HCT116 (cell line): ENCODE measurements around the gene TNFRSF21. TPM values are rescaled to one million over a fixed set of nuclear protein-coding genes. Genes with fewer than 3 reads are reported as not detected.

Source experiments
- ATAC-seq: fragments of 200-7000 bp; cut with Tn5 transposase; 2 replicates; pipeline ENCODE4 v1.9.1; 2020; ENCODE audit warnings: mild to moderate bottlenecking, moderate library complexity
- BruUV-seq: library from RNA; stranded (reverse); fragments of 400-500 nt; replicated peaks from 2 replicates; lab custom pipeline; 2021; lab: Mats Ljungman, UMichigan
- CTCF ChIA-PET: fragments of 300-600 bp; sonication (Branson Sonifier 250); formaldehyde crosslinking; loops from one replicate; lab custom pipeline; 2021; ENCODE audit warnings: antibody characterized with exemption; lab: Charles Lee
- POLR2A ChIA-PET: fragments of 300-600, 350-600 bp; sonication (Branson Sonifier 250); formaldehyde crosslinking; loops from one replicate; lab custom pipeline; 2021; ENCODE audit warnings: antibody characterized with exemption; lab: Charles Lee
- RAD21 ChIA-PET, 2 experiments: fragments of 300-600 bp; sonication (Branson Sonifier 250); formaldehyde crosslinking; loops; one replicate each; lab custom pipeline; 2023; ENCODE audit warnings: low total read pairs in 2 of 2; ENCODE audit not compliant: uncharacterized antibody in 2 of 2, unreplicated experiment in 2 of 2, low non-redundant PET in 1 of 2; lab: Charles Lee
- DNase-seq: peaks from one replicate; pipeline ENCODE4 v3.0.0-alpha.2; 2010; ENCODE audit warnings: low read depth, low spot score
- H2AFZ ChIP-seq: fragments of 200-600 bp; shearing (Covaris generic), sonication (generic); 2 replicates; pipeline ENCODE4 v1.6.1; 2017; ENCODE audit warnings: low read depth, mixed run types, mixed read lengths, antibody characterized with exemption, low read length; ENCODE audit not compliant: poor library complexity, severe bottlenecking
- H3K27ac ChIP-seq: 2 replicates; pipeline ENCODE4 v1.5.1; 2012; ENCODE audit warnings: low read depth, low read length
- H3K27me3 ChIP-seq: fragments of 200-600 bp; sonication (generic); 2 replicates; pipeline ENCODE4 v1.6.1; 2016; ENCODE audit warnings: mixed run types, low read length, mixed read lengths; ENCODE audit not compliant: insufficient read depth
- H3K36me3 ChIP-seq, 2 experiments: fragments of 200-500 bp in 1 of 2; fragments of 200-600 bp in 1 of 2; sonication (Bioruptor generic) in 1 of 2; sonication (generic) in 1 of 2; 2 replicates each; pipeline versions ENCODE4 v1.5.1 to v1.6.1; 2014 to 2016; ENCODE audit warnings: low read length in 2 of 2, inconsistent platforms in 1 of 2, mixed read lengths in 1 of 2, mixed run types in 1 of 2; ENCODE audit not compliant: insufficient read depth in 2 of 2, control insufficient read depth in 1 of 2
- H3K4me1 ChIP-seq, 2 experiments: fragments of 200-600 bp in 1 of 2; sonication (generic) in 1 of 2; 2 replicates each; pipeline versions ENCODE4 v1.5.1 to v1.6.1; 2012 to 2017; ENCODE audit warnings: low read length in 2 of 2, inconsistent platforms in 1 of 2, mild to moderate bottlenecking in 1 of 2, mixed read lengths in 1 of 2, mixed run types in 1 of 2, moderate library complexity in 1 of 2; ENCODE audit not compliant: insufficient read depth in 2 of 2, control insufficient read depth in 1 of 2
- H3K4me2 ChIP-seq: fragments of 200-600 bp; sonication (generic); 2 replicates; pipeline ENCODE4 v1.6.1; 2017; ENCODE audit warnings: mixed run types, low read length, mixed read lengths
- H3K4me3 ChIP-seq, 2 experiments: fragments of 200-600 bp in 1 of 2; sonication (generic) in 1 of 2; replicated peaks in 1 of 2; 2 replicates each; pipeline ENCODE4 v1.5.1; 2011 to 2016; ENCODE audit warnings: low read length in 2 of 2, control low read depth in 1 of 2, low read depth in 1 of 2, mild to moderate bottlenecking in 1 of 2, mixed read lengths in 1 of 2, mixed run types in 1 of 2
- H3K79me2 ChIP-seq: fragments of 200-600 bp; sonication (generic); 2 replicates; pipeline ENCODE4 v1.6.1; 2017; ENCODE audit warnings: mild to moderate bottlenecking, mixed run types, low read length, moderate library complexity, mixed read lengths; ENCODE audit not compliant: insufficient read depth
- H3K9ac ChIP-seq: fragments of 200-600 bp; sonication (generic); 2 replicates; pipeline ENCODE4 v1.6.1; 2016; ENCODE audit warnings: low read length, mixed read lengths
- H3K9me2 ChIP-seq: fragments of 200-600 bp; sonication (generic), shearing (Covaris generic); 2 replicates; pipeline ENCODE4 v1.6.1; 2017; ENCODE audit warnings: mixed run types, mild to moderate bottlenecking, moderate library complexity; ENCODE audit not compliant: insufficient read depth
- H3K9me3 ChIP-seq, 2 experiments: fragments of 200-500 bp in 1 of 2; fragments of 200-600 bp in 1 of 2; sonication (Bioruptor generic) in 1 of 2; sonication (generic) in 1 of 2; 2 replicates each; pipeline ENCODE4 v1.6.1; 2014 to 2017; ENCODE audit warnings: low read length in 2 of 2, mixed read lengths in 2 of 2, inconsistent platforms in 1 of 2, low read depth in 1 of 2, mild to moderate bottlenecking in 1 of 2, mixed run types in 1 of 2, moderate library complexity in 1 of 2; ENCODE audit not compliant: control insufficient read depth in 1 of 2, insufficient read depth in 1 of 2
- H4K20me1 ChIP-seq: fragments of 200-600 bp; sonication (generic), shearing (Covaris generic); 2 replicates; pipeline ENCODE4 v1.6.1; 2017; ENCODE audit warnings: mixed run types, mild to moderate bottlenecking, moderate library complexity; ENCODE audit not compliant: insufficient read depth
- ATF3 ChIP-seq: IDR thresholded peaks from 2 replicates; pipeline ENCODE4 v1.6.1; 2012
- CEBPB ChIP-seq: IDR thresholded peaks from 2 replicates; pipeline ENCODE4 v1.6.1; 2012; ENCODE audit warnings: low read depth
- CTCF ChIP-seq, 3 experiments: fragments of 200-600 bp in 1 of 3; sonication (generic) in 1 of 3; IDR thresholded peaks in 2 of 3; conservative IDR thresholded peaks in 1 of 3; 2 replicates each; pipeline ENCODE4 v1.5.1; 2012 to 2017; ENCODE audit warnings: low read depth in 2 of 3, low read length in 2 of 3, antibody characterized with exemption in 1 of 3, borderline replicate concordance in 1 of 3, control low read depth in 1 of 3, mild to moderate bottlenecking in 1 of 3, mixed read lengths in 1 of 3, mixed run types in 1 of 3, moderate library complexity in 1 of 3; ENCODE audit not compliant: insufficient read depth in 1 of 3
- ELF1 ChIP-seq: IDR thresholded peaks from 2 replicates; pipeline ENCODE4 v1.6.1; 2012; ENCODE audit warnings: low read depth, borderline replicate concordance
- JUND ChIP-seq: IDR thresholded peaks from 2 replicates; pipeline ENCODE4 v1.6.1; 2012
- MAX ChIP-seq: IDR thresholded peaks from 2 replicates; pipeline ENCODE4 v1.6.1; 2012
- POLR2A ChIP-seq: IDR thresholded peaks from 2 replicates; pipeline ENCODE4 v1.7.0; 2011; ENCODE audit warnings: borderline replicate concordance; ENCODE audit not compliant: insufficient read depth, insufficient read length; ENCODE audit errors: extremely low read depth
- POLR2AphosphoS5 ChIP-seq: IDR thresholded peaks from 2 replicates; pipeline ENCODE4 v1.6.1; 2011; ENCODE audit warnings: mild to moderate bottlenecking, low read depth, low read length, moderate library complexity
- REST ChIP-seq: IDR thresholded peaks from 2 replicates; pipeline ENCODE4 v1.6.1; 2012; ENCODE audit warnings: low read depth
- SIN3A ChIP-seq: IDR thresholded peaks from 2 replicates; pipeline ENCODE4 v1.6.1; 2012; ENCODE audit warnings: low read depth
- SP1 ChIP-seq: IDR thresholded peaks from 2 replicates; pipeline ENCODE4 v1.6.1; 2012; ENCODE audit warnings: low read depth
- SRF ChIP-seq: IDR thresholded peaks from 2 replicates; pipeline ENCODE4 v1.6.1; 2012; ENCODE audit warnings: low read depth
- YY1 ChIP-seq: IDR thresholded peaks from 2 replicates; pipeline ENCODE4 v1.6.1; 2011; ENCODE audit warnings: low read length, low read depth, moderate library complexity, mild to moderate bottlenecking; ENCODE audit not compliant: insufficient replicate concordance; ENCODE audit errors: extremely low read depth
- ZBTB33 ChIP-seq: IDR thresholded peaks from 2 replicates; pipeline ENCODE4 v1.6.1; 2011; ENCODE audit warnings: mild to moderate bottlenecking, low read length, moderate library complexity; ENCODE audit not compliant: insufficient replicate concordance; ENCODE audit errors: extremely low read depth
- ZFX ChIP-seq: fragments of 450-650 bp; IDR thresholded peaks from 2 replicates; pipeline ENCODE4 v1.6.1; 2017
- intact Hi-C: fragments of 100-400 bp; cut with micrococcal nuclease; formaldehyde crosslinking; loops from 2 replicates; pipeline ENCODE4 v1.10.0; 2022
- total RNA-seq: library from RNA; stranded (reverse); gene quantifications from one replicate; pipeline ENCODE4 v1.2.1, GENCODE V29; 2021; ENCODE audit not compliant: unreplicated experiment

Gene TNFRSF21
- total RNA-seq, 1 experiment from 2014 or later = 48.3 TPM

- TF ChIP-seq MAX (no peak), SRF (no peak), JUND (no peak), ZBTB33 (no peak)
Measured at GRCh38 chr6:47277702-47278101, 32.0 kb downstream of the TNFRSF21 start (continued).

- H2AFZ ChIP-seq = no peak overlapping the region
- H3K9me2 ChIP-seq = no peaks in the 10 kb centered on the region
- H3K9ac ChIP-seq = no peak overlapping the region
- H3K27me3 ChIP-seq = no peaks in the 10 kb centered on the region
- no peak overlapping the region for H3K4me2 ChIP-seq
- DNase-seq = no peak
- H3K4me1 ChIP-seq = no peaks in the 10 kb centered on the region
- RAD21 ChIA-PET = no interaction called here
- H3K4me3 ChIP-seq = no peak overlapping the region
- no TSS peak for BruUV-seq
- CTCF ChIA-PET = no interaction called here
- no peaks in the 10 kb centered on the region for H3K9me3 ChIP-seq
- H3K79me2 ChIP-seq = peaks cover 51% of the 10 kb centered on the region
- no peak for ATAC-seq
- H3K36me3 ChIP-seq = peaks cover 0 to 8% of the 10 kb centered on the region in 2 experiments; a peak in 1 of 4 replicates
- POLR2A ChIA-PET = no interaction called here
- no peak overlapping the region for H3K27ac ChIP-seq
- intact Hi-C loops = no loop called here
- no peaks in the 10 kb centered on the region for H4K20me1 ChIP-seq
- no peak for TF ChIP-seq YY1
- TF ChIP-seq REST = no peak
- TF ChIP-seq SRF = no peak
- TF ChIP-seq ZFX = no peak
- TF ChIP-seq SIN3A = no peak
- TF ChIP-seq POLR2A = no peak
- TF ChIP-seq CEBPB = no peak
- TF ChIP-seq ELF1 = no peak
- TF ChIP-seq SP1 = no peak
- TF ChIP-seq CTCF (IDR thresholded peaks at IDR 0.05 in 2 of 3, conservative IDR thresholded peaks at IDR 0.05 in 1 of 3; ENCODE audit: borderline replicate concordance in 1 of 3, insufficient read depth in 1 of 3, low read depth in 2 of 3, low read length in 2 of 3) = no peak
- no peak for TF ChIP-seq POLR2AphosphoS5
- no peak for TF ChIP-seq ZBTB33
- no peak for TF ChIP-seq ATF3
- TF ChIP-seq JUND = no peak
Measured at GRCh38 chr6:47276377-47276776, 33.3 kb downstream of the TNFRSF21 start.
